HepG2 (cell line): ENCODE data around the gene EPM2A. TPM values are rescaled to one million over a fixed set of nuclear protein-coding genes. Genes with fewer than 3 reads are reported as not detected.

ENCODE experiments used
- ATAC-seq: fragments of 200-7000 bp; cut with Tn5 transposase; 3 replicates; pipeline ENCODE4 v1.9.1; 2020; ENCODE audit warnings: mild to moderate bottlenecking, moderate library complexity
- BruUV-seq: library from RNA; stranded (reverse); fragments of 400-500 nt; replicated peaks from 2 replicates; lab custom pipeline; 2021; lab: Mats Ljungman, UMichigan
- CTCF ChIA-PET: fragments of 300-600 bp; formaldehyde crosslinking; extraction: SDS; loops from one replicate; lab custom pipeline; 2021; ENCODE audit warnings: low total read pairs, inconsistent platforms, low intra/inter-chr PET ratio; lab: Yijun Ruan, JAX
- POLR2A ChIA-PET: fragments of 350-600 bp; sonication (Branson Sonifier 250); formaldehyde crosslinking; loops from one replicate; lab custom pipeline; 2020; ENCODE audit warnings: antibody characterized with exemption, inconsistent platforms; lab: Yijun Ruan, JAX
- DNase-seq: peaks from one replicate; pipeline ENCODE4 v3.0.0-alpha.2; 2015; ENCODE audit warnings: low spot score
- FAIRE-seq: peaks from 3 replicates; lab custom pipeline; 2011; peaks lifted over from hg19 to GRCh38; lab: Jason Lieb, UNC
- H2AFZ ChIP-seq: one replicate; pipeline ENCODE4 v1.6.1; 2011; ENCODE audit warnings: low read length, inconsistent platforms
- H3K27ac ChIP-seq: fragments of 300-600 bp; 3 replicates; pipeline ENCODE4 v1.8.0; 2011; ENCODE audit warnings: mixed run types, mild to moderate bottlenecking, mixed read lengths, low read length, inconsistent platforms; ENCODE audit not compliant: insufficient read depth; ENCODE audit errors: extremely low read length
- H3K27me3 ChIP-seq, 2 experiments: fragments of 200-600 bp in 1 of 2; 2 replicates in 1 of 2; 3 replicates in 1 of 2; pipeline versions ENCODE4 v1.6.0 to v1.8.0; 2011; ENCODE audit warnings: low read length in 2 of 2, mild to moderate bottlenecking in 2 of 2, moderate library complexity in 2 of 2, inconsistent platforms in 1 of 2; ENCODE audit not compliant: insufficient read depth in 2 of 2, control insufficient read depth in 1 of 2
- H3K36me3 ChIP-seq, 2 experiments: fragments of 200-600 bp in 1 of 2; replicated peaks in 1 of 2; 2 replicates in 1 of 2; 3 replicates in 1 of 2; pipeline versions ENCODE4 v1.5.1 to v1.8.0; 2011; ENCODE audit warnings: low read length in 2 of 2, inconsistent platforms in 1 of 2; ENCODE audit not compliant: insufficient read depth in 2 of 2, control insufficient read depth in 1 of 2
- H3K4me1 ChIP-seq: 2 replicates; pipeline ENCODE4 v1.5.1; 2012; ENCODE audit warnings: low read length, inconsistent platforms; ENCODE audit not compliant: insufficient read depth
- H3K4me2 ChIP-seq: 2 replicates; pipeline ENCODE4 v1.6.0; 2011; ENCODE audit warnings: low read depth, low read length, inconsistent platforms
- H3K4me3 ChIP-seq, 3 experiments: fragments of 200-600 bp in 1 of 3; sonication (generic), shearing (Covaris generic) in 1 of 3; replicated peaks in 1 of 3; 2 replicates each; pipeline ENCODE4 v1.5.1; 2011 to 2016; ENCODE audit warnings: low read length in 3 of 3, inconsistent platforms in 2 of 3, low read depth in 2 of 3, mild to moderate bottlenecking in 2 of 3, control low read depth in 1 of 3, mixed read lengths in 1 of 3; ENCODE audit not compliant: insufficient read depth in 1 of 3
- H3K79me2 ChIP-seq: one replicate; pipeline ENCODE4 v1.6.1; 2011; ENCODE audit warnings: low read length, inconsistent platforms; ENCODE audit not compliant: insufficient read depth
- H3K9ac ChIP-seq: 2 replicates; pipeline ENCODE4 v1.6.0; 2011; ENCODE audit warnings: mild to moderate bottlenecking, low read depth, low read length, inconsistent platforms; ENCODE audit not compliant: insufficient read depth
- H3K9me3 ChIP-seq: 2 replicates; pipeline ENCODE4 v1.5.1; 2012; ENCODE audit warnings: mild to moderate bottlenecking, low read length
- H4K20me1 ChIP-seq: 2 replicates; pipeline ENCODE4 v1.6.0; 2011; ENCODE audit warnings: inconsistent platforms, mild to moderate bottlenecking, low read length, moderate library complexity; ENCODE audit not compliant: insufficient read depth
- CBX5 ChIP-seq: sonication (generic); formaldehyde crosslinking; IDR thresholded peaks from 2 replicates; pipeline ENCODE4 v1.4.0; 2020; ENCODE audit warnings: missing genetic modification reagents, borderline replicate concordance
- SRF ChIP-seq: IDR thresholded peaks from 2 replicates; pipeline ENCODE4 v1.6.1; 2011; ENCODE audit warnings: mild to moderate bottlenecking, low read depth, low read length, moderate library complexity
- ZNF460 ChIP-seq: sonication (generic); formaldehyde crosslinking; IDR thresholded peaks from 2 replicates; pipeline ENCODE4 v1.5.1; 2020; ENCODE audit warnings: missing genetic modification reagents, mild to moderate bottlenecking, borderline replicate concordance
- WGBS: methylation state at CpG from one replicate; pipeline ENCODE4 v1.1.6; 2017; ENCODE audit warnings: low lambda C conversion rate; 5-methylcytosine and 5-hydroxymethylcytosine counted together
- in situ Hi-C: cut with HindIII; loops from 2 replicates; pipeline ENCODE4 v1.10.0; 2017; ENCODE audit warnings: low pct_unique_long_range_greater_than_20kb; ENCODE audit not compliant: extremely low pct_ligation_motif_present
- intact Hi-C: fragments of 100-400 bp; cut with micrococcal nuclease; formaldehyde crosslinking; loops from one replicate; pipeline ENCODE4 v1.10.0; 2022; ENCODE audit not compliant: unreplicated experiment
- polyA plus RNA-seq, 8 experiments: library from polyadenylated mRNA; depleted of rRNA in 3 of 8; stranded (reverse) in 7 of 8; unstranded in 1 of 8; fragments of >200 nt; fragmentation: Illumina TruSeq in 4 of 8; extraction: Trizol in 4 of 8; gene quantifications; 2 replicates each; pipeline versions ENCODE4 v1.2.1 to v1.2.3, GENCODE V29; 2011 to 2016; ENCODE audit warnings: low read depth in 4 of 8, missing spikeins in 1 of 8, mixed read lengths in 1 of 8; ENCODE audit not compliant: insufficient read depth in 1 of 8
- total RNA-seq, 5 experiments: library from RNA; depleted of rRNA; stranded (reverse); fragments of >200 nt; fragmentation: Illumina TruSeq; extraction: Trizol; gene quantifications; 2 replicates each; pipeline ENCODE4 v1.2.3, GENCODE V29; 2016; ENCODE audit warnings: low read depth in 1 of 5
- TF ChIP-seq, protein P1 (sequence below): sonication (generic); formaldehyde crosslinking; IDR thresholded peaks from 2 replicates; pipeline ENCODE4 v1.4.0; 2020; ENCODE audit warnings: missing genetic modification reagents, borderline replicate concordance
- TF ChIP-seq, protein P2 (sequence below): sonication (generic); formaldehyde crosslinking; IDR thresholded peaks from 2 replicates; pipeline ENCODE4 v1.5.1; 2020; ENCODE audit warnings: mild to moderate bottlenecking, missing genetic modification reagents, borderline replicate concordance
- TF ChIP-seq, protein P3 (sequence below): sonication (generic); formaldehyde crosslinking; IDR thresholded peaks from 2 replicates; pipeline ENCODE4 v1.4.0; 2020; ENCODE audit warnings: missing genetic modification reagents
- TF ChIP-seq, protein P4 (sequence below): sonication (generic); formaldehyde crosslinking; IDR thresholded peaks from 2 replicates; pipeline ENCODE4 v1.8.1; 2023; ENCODE audit warnings: mild to moderate bottlenecking, missing genetic modification reagents, borderline replicate concordance

EPM2A gene
- total and polyA plus RNA-seq, 2 of the 13 experiments (the other 11 are each of a cell fraction or from before 2014, with no cell fraction given), result 4.6 to 9.2 TPM

DNA sequence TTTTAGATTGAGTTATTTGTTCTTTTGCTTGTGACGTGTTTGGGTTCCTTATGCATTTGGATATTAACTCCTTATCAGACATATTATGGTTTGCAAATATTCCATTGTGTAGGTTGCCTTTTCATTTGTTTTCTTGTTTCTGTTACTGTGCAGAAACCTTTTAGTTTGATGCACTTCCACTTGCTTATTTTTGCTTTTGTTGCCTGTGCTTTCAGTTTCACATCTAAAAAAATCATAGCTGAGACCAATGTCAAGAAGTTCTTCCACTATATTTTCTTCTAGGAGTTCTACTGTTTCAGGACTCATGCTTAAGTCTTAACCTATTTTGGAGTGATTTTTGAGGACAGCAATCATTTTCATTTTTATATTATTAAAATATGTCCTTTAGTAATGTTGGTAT lies 113.5 kb downstream of the EPM2A start:
- no peak overlapping the region for H3K9ac ChIP-seq
- 46% methylated on average over 1 of the region's 1 CpG for WGBS
- no TSS peak for BruUV-seq
- H3K79me2 ChIP-seq, result no peaks in the 10 kb centered on the region
- H3K27ac ChIP-seq, result no peak overlapping the region
- H3K4me1 ChIP-seq, result no peaks in the 10 kb centered on the region
- H3K27me3 ChIP-seq, result no peaks in the 10 kb centered on the region
- peaks cover 6% of the 10 kb centered on the region; the same call in 1 of the 2 replicates for H3K9me3 ChIP-seq
- H3K4me3 ChIP-seq, result no peak overlapping the region
- intact Hi-C loops, result no loop called here
- TF ChIP-seq, protein P1, sequence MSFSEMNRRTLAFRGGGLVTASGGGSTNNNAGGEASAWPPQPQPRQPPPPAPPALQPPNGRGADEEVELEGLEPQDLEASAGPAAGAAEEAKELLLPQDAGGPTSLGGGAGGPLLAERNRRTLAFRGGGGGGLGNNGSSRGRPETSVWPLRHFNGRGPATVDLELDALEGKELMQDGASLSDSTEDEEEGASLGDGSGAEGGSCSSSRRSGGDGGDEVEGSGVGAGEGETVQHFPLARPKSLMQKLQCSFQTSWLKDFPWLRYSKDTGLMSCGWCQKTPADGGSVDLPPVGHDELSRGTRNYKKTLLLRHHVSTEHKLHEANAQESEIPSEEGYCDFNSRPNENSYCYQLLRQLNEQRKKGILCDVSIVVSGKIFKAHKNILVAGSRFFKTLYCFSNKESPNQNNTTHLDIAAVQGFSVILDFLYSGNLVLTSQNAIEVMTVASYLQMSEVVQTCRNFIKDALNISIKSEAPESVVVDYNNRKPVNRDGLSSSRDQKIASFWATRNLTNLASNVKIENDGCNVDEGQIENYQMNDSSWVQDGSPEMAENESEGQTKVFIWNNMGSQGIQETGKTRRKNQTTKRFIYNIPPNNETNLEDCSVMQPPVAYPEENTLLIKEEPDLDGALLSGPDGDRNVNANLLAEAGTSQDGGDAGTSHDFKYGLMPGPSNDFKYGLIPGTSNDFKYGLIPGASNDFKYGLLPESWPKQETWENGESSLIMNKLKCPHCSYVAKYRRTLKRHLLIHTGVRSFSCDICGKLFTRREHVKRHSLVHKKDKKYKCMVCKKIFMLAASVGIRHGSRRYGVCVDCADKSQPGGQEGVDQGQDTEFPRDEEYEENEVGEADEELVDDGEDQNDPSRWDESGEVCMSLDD, result no peak
- TF ChIP-seq ZNF460 (CRISPR knock-in tag), result no peak
- H2AFZ ChIP-seq, result no peak overlapping the region
- DNase-seq, result no peak
- FAIRE-seq, result no peak
- H4K20me1 ChIP-seq, result no peaks in the 10 kb centered on the region
- in situ Hi-C loops, result no loop called here
- no peak overlapping the region for H3K4me2 ChIP-seq
- no peaks in the 10 kb centered on the region for H3K36me3 ChIP-seq
- ATAC-seq, result no peak
- CTCF ChIA-PET, result no interaction called here
- POLR2A ChIA-PET, result no interaction called here

DNA sequence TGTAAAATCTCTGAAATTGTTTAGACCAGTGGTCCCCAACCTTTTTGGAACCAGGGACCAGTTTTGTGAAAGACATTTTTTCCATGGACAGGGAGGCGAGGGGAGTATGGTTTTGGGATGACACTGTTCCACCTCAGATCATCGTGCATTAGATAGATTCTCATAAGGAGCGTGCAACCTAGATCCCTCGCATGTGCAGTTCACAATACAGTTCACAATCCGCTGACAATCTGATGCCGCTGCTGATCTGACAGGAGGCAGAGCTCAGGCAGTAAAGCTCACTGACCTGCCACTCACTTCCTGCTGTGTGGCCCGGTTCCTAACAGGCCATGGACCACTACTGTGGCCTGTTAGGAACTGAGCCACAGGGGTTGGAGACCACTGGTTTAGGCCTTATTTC lies 115.2 kb downstream of the EPM2A start:
- H3K27ac ChIP-seq, result no peak overlapping the region
- H4K20me1 ChIP-seq, result no peaks in the 10 kb centered on the region
- DNase-seq, result no peak
- H3K36me3 ChIP-seq, result no peaks in the 10 kb centered on the region
- H3K4me3 ChIP-seq, result no peak overlapping the region
- no TSS peak for BruUV-seq
- 45% methylated on average over 7 of the region's 7 CpGs for WGBS
- H3K4me1 ChIP-seq, result no peaks in the 10 kb centered on the region
- no peak overlapping the region for H3K4me2 ChIP-seq
- no peaks in the 10 kb centered on the region for H3K27me3 ChIP-seq
- FAIRE-seq, result no peak
- intact Hi-C loops, result no loop called here
- ChIA-PET POLR2A (no interaction called here), CTCF (no interaction called here)
- H2AFZ ChIP-seq, result no peak overlapping the region
- H3K79me2 ChIP-seq, result no peaks in the 10 kb centered on the region
- H3K9me3 ChIP-seq, result peaks cover 6% of the 10 kb centered on the region; the same call in 1 of the 2 replicates
- in situ Hi-C loops, result no loop called here
- H3K9ac ChIP-seq, result no peak overlapping the region
- no peak for ATAC-seq
- TF ChIP-seq CBX5 (CRISPR knock-in tag) (no peak), ZNF460 (CRISPR knock-in tag) (no peak), SRF (no peak)
- TF ChIP-seq, protein P2, sequence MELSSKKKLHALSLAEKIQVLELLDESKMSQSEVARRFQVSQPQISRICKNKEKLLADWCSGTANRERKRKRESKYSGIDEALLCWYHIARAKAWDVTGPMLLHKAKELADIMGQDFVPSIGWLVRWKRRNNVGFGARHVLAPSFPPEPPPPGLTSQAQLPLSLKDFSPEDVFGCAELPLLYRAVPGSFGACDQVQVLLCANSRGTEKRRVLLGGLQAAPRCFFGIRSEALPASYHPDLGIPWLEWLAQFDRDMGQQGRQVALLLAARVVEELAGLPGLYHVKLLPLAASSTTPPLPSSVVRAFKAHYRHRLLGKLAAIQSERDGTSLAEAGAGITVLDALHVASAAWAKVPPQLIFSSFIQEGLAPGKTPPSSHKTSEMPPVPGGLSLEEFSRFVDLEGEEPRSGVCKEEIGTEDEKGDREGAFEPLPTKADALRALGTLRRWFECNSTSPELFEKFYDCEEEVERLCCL, result no peak
- TF ChIP-seq, protein P3, sequence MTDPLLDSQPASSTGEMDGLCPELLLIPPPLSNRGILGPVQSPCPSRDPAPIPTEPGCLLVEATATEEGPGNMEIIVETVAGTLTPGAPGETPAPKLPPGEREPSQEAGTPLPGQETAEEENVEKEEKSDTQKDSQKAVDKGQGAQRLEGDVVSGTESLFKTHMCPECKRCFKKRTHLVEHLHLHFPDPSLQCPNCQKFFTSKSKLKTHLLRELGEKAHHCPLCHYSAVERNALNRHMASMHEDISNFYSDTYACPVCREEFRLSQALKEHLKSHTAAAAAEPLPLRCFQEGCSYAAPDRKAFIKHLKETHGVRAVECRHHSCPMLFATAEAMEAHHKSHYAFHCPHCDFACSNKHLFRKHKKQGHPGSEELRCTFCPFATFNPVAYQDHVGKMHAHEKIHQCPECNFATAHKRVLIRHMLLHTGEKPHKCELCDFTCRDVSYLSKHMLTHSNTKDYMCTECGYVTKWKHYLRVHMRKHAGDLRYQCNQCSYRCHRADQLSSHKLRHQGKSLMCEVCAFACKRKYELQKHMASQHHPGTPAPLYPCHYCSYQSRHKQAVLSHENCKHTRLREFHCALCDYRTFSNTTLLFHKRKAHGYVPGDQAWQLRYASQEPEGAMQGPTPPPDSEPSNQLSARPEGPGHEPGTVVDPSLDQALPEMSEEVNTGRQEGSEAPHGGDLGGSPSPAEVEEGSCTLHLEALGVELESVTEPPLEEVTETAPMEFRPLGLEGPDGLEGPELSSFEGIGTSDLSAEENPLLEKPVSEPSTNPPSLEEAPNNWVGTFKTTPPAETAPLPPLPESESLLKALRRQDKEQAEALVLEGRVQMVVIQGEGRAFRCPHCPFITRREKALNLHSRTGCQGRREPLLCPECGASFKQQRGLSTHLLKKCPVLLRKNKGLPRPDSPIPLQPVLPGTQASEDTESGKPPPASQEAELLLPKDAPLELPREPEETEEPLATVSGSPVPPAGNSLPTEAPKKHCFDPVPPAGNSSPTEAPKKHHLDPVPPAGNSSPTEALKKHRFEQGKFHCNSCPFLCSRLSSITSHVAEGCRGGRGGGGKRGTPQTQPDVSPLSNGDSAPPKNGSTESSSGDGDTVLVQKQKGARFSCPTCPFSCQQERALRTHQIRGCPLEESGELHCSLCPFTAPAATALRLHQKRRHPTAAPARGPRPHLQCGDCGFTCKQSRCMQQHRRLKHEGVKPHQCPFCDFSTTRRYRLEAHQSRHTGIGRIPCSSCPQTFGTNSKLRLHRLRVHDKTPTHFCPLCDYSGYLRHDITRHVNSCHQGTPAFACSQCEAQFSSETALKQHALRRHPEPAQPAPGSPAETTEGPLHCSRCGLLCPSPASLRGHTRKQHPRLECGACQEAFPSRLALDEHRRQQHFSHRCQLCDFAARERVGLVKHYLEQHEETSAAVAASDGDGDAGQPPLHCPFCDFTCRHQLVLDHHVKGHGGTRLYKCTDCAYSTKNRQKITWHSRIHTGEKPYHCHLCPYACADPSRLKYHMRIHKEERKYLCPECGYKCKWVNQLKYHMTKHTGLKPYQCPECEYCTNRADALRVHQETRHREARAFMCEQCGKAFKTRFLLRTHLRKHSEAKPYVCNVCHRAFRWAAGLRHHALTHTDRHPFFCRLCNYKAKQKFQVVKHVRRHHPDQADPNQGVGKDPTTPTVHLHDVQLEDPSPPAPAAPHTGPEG, result no peak
- TF ChIP-seq, protein P4, sequence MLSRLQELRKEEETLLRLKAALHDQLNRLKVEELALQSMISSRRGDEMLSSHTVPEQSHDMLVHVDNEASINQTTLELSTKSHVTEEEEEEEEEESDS (CRISPR knock-in tag), result no peak
